Inflammatory macrophage treated with lipopolysaccharide for 1 hour (primary cell): ENCODE measurements around the gene ZBTB16.

Source experiments
- DNase-seq, 2 donors: peaks; one replicate each; pipeline ENCODE4 v3.0.0-alpha.2; 2020 to 2022

Gene ZBTB16

GRCh38 chr11:114192841-114193389, 133.4 kb downstream of the ZBTB16 start:
- no peak for DNase-seq

GRCh38 chr11:114193730-114194679, 134.5 kb downstream of the ZBTB16 start:
- no peak for DNase-seq

GRCh38 chr11:114194702-114195101, 135.2 kb downstream of the ZBTB16 start:
- no peak for DNase-seq

- DNase-seq, result no peak
These were observed 135.6 kb downstream of the ZBTB16 start for GRCh38 chr11:114195151-114195550.

- no peak for DNase-seq
These were observed 136.6 kb downstream of the ZBTB16 start for GRCh38 chr11:114195981-114196731.

- no peak for DNase-seq
These were observed 137.6 kb downstream of the ZBTB16 start for GRCh38 chr11:114196997-114197703.

- DNase-seq, result no peak
These were observed 138.4 kb downstream of the ZBTB16 start for GRCh38 chr11:114197799-114198500.

- no peak for DNase-seq
These were observed 139.5 kb downstream of the ZBTB16 start for GRCh38 chr11:114199051-114199450.

GRCh38 chr11:114200351-114201133, 141.0 kb downstream of the ZBTB16 start:
- no peak for DNase-seq

- no peak for DNase-seq
These were observed 141.7 kb downstream of the ZBTB16 start for GRCh38 chr11:114201219-114201618.

GRCh38 chr11:114202011-114202609, 142.6 kb downstream of the ZBTB16 start:
- no peak for DNase-seq

- no peak for DNase-seq
These were observed 147.6 kb downstream of the ZBTB16 start for GRCh38 chr11:114207096-114207495.

- DNase-seq, result peak; percentile 15 to 17
These were observed 148.9 kb downstream of the ZBTB16 start for GRCh38 chr11:114208377-114208776.

GRCh38 chr11:114209343-114209742, 149.8 kb downstream of the ZBTB16 start:
- DNase-seq, result no peak

- DNase-seq, result no peak
These were observed 150.4 kb downstream of the ZBTB16 start for GRCh38 chr11:114209904-114210303.

- no peak for DNase-seq
These were observed 152.1 kb downstream of the ZBTB16 start for GRCh38 chr11:114211444-114212121.

- no peak for DNase-seq
These were observed 154.1 kb downstream of the ZBTB16 start for GRCh38 chr11:114213622-114214021.

GRCh38 chr11:114215428-114215827, 155.9 kb downstream of the ZBTB16 start:
- no peak for DNase-seq

- no peak for DNase-seq
These were observed 156.6 kb downstream of the ZBTB16 start for GRCh38 chr11:114215871-114216795.
